Activated CD8-positive, alpha-beta memory T cell treated with anti-CD3 and anti-CD28 coated beads for 1 hour (primary cell): ENCODE data around the gene ZNF383.

Source experiments
- DNase-seq, 2 donors: peaks; one replicate each; pipeline ENCODE4 v3.0.0-alpha.2; 2020; ENCODE audit warnings: low read depth in 1 of 2; ENCODE audit errors: extremely low read depth in 1 of 2

Gene ZNF383

GRCh38 chr19:37292998-37293939 is 75.3 kb downstream of the ZNF383 start:
- DNase-seq = peak in 1 of 2 donors; percentile 28

- peak in 1 of 2 donors; percentile 34 for DNase-seq
Observed at GRCh38 chr19:37294246-37294645, 76.2 kb downstream of the ZNF383 start.
